A549 (cell line): ENCODE results near the gene SRGAP3. TPM values are rescaled to one million over a fixed set of nuclear protein-coding genes. Genes with fewer than 3 reads are reported as not detected.

Experiments
- ATAC-seq, 2 experiments: fragments of 200-7000 bp in 1 of 2; fragments of >200 bp in 1 of 2; cut with Nextera tagmentation in 1 of 2; cut with Tn5 transposase in 1 of 2; 3 replicates each; pipeline versions ENCODE4 v1.8.0 to v1.9.1; 2018 to 2020; ENCODE audit warnings: mild to moderate bottlenecking in 1 of 2, moderate library complexity in 1 of 2
- CTCF ChIA-PET: fragments of 300-600 bp; sonication (Branson Sonifier 250); formaldehyde crosslinking; extraction: SDS; loops from one replicate; lab custom pipeline; 2021; ENCODE audit warnings: antibody characterized with exemption, inconsistent platforms; lab: Yijun Ruan, JAX
- POLR2A ChIA-PET: fragments of 350-600 bp; formaldehyde crosslinking; extraction: SDS; loops from one replicate; lab custom pipeline; 2021; ENCODE audit warnings: antibody characterized with exemption, inconsistent platforms; lab: Yijun Ruan, JAX
- DNase-seq, 2 experiments: peaks; one replicate each; pipeline versions ENCODE4 v3.0.0 to v3.0.0-alpha.2; 2011 to 2016; ENCODE audit warnings: low read depth in 1 of 2, low spot score in 1 of 2
- FAIRE-seq: peaks from 2 replicates; lab custom pipeline; 2011; peaks lifted over from hg19 to GRCh38; lab: Jason Lieb, UNC
- H3K27ac ChIP-seq, 2 experiments: fragments of >200 bp; sonication (Bioruptor Twin); formaldehyde crosslinking; 3 replicates each; pipeline ENCODE4 v1.5.1; 2016 to 2017
- H3K4me1 ChIP-seq: fragments of >200 bp; sonication (Bioruptor Twin); formaldehyde crosslinking; 3 replicates; pipeline ENCODE4 v1.6.1; 2016
- H3K4me2 ChIP-seq: fragments of >200 bp; sonication (Bioruptor Twin); formaldehyde crosslinking; 3 replicates; pipeline ENCODE4 v1.6.1; 2016
- H3K4me3 ChIP-seq: fragments of >200 bp; sonication (Bioruptor Twin); formaldehyde crosslinking; 3 replicates; pipeline ENCODE4 v1.5.1; 2016
- H3K9me3 ChIP-seq: fragments of >200 bp; sonication (Bioruptor Twin); formaldehyde crosslinking; 3 replicates; pipeline ENCODE4 v1.6.1; 2016
- BHLHE40 ChIP-seq: IDR thresholded peaks from 2 replicates; pipeline ENCODE4 v1.6.1; 2012; ENCODE audit warnings: low read depth, low read length, inconsistent platforms
- CBX2 ChIP-seq: fragments of 200-600 bp; sonication (generic); IDR thresholded peaks from 2 replicates; pipeline ENCODE4 v1.6.1; 2016; ENCODE audit warnings: low read depth, mild to moderate bottlenecking, borderline replicate concordance
- CEBPB ChIP-seq, 2 experiments: fragments of >200 bp in 1 of 2; sonication (Bioruptor Twin) in 1 of 2; formaldehyde crosslinking in 1 of 2; IDR thresholded peaks; 2 replicates each; pipeline ENCODE4 v1.6.1; 2012 to 2016
- HDAC2 ChIP-seq: fragments of 200-600 bp; sonication (generic); IDR thresholded peaks from 2 replicates; pipeline ENCODE4 v1.6.1; 2016
- JUNB ChIP-seq: fragments of >200 bp; sonication (Bioruptor Twin); formaldehyde crosslinking; IDR thresholded peaks from 2 replicates; pipeline ENCODE4 v1.6.1; 2016
- MYC ChIP-seq: IDR thresholded peaks from 2 replicates; pipeline ENCODE4 v1.6.1; 2012; ENCODE audit warnings: mild to moderate bottlenecking, inconsistent platforms, low read length, improper control_type of control experiment, borderline replicate concordance
- NFE2L2 ChIP-seq: fragments of 150-350 bp; conservative IDR thresholded peaks from 2 replicates; pipeline ENCODE4 v1.6.1; 2014; ENCODE audit warnings: low read length
- NPAS2 ChIP-seq: fragments of 250-450 bp; sonication (Bioruptor Pico); IDR thresholded peaks from 2 replicates; pipeline ENCODE4 v1.8.0; 2022; ENCODE audit warnings: mild to moderate bottlenecking, moderate library complexity, borderline replicate concordance
- PHF8 ChIP-seq: fragments of 200-600 bp; sonication (generic); IDR thresholded peaks from 2 replicates; pipeline ENCODE4 v1.6.1; 2016; ENCODE audit warnings: low read depth, mild to moderate bottlenecking, antibody characterized with exemption, moderate library complexity, borderline replicate concordance
- POLR2A ChIP-seq: IDR thresholded peaks from 2 replicates; pipeline ENCODE4 v1.6.1; 2012; ENCODE audit warnings: mild to moderate bottlenecking, low read length
- RFX5 ChIP-seq: fragments of 450-650 bp; IDR thresholded peaks from 2 replicates; pipeline ENCODE4 v1.7.1; 2014; ENCODE audit warnings: antibody characterized with exemption, mild to moderate bottlenecking, moderate library complexity
- RNF2 ChIP-seq: fragments of 200-600 bp; sonication (generic); IDR thresholded peaks from 2 replicates; pipeline ENCODE4 v1.6.1; 2016; ENCODE audit warnings: low read depth, mild to moderate bottlenecking, antibody characterized with exemption, moderate library complexity, borderline replicate concordance
- SREBF2 ChIP-seq: fragments of 450-650 bp; IDR thresholded peaks from 2 replicates; pipeline ENCODE4 v1.6.1; 2014; ENCODE audit warnings: mild to moderate bottlenecking, moderate library complexity
- TP53 ChIP-seq: fragments of 250-450 bp; sonication (Bioruptor Pico); IDR thresholded peaks from 2 replicates; pipeline ENCODE4 v1.5.0; 2021; ENCODE audit warnings: mild to moderate bottlenecking, moderate library complexity
- ZC3H11A ChIP-seq: fragments of 450-650 bp; IDR thresholded peaks from 2 replicates; pipeline ENCODE4 v1.6.1; 2014; ENCODE audit warnings: antibody characterized with exemption, mild to moderate bottlenecking
- WGBS: methylation state at CpG from one replicate; pipeline ENCODE4 v1.1.6; 2017; ENCODE audit errors: missing lambda C conversion rate; 5-methylcytosine and 5-hydroxymethylcytosine counted together
- polyA plus RNA-seq, 4 experiments: library from polyadenylated mRNA; depleted of rRNA in 3 of 4; stranded (reverse); fragments of >200 nt; fragmentation: RNase III in 1 of 4; extraction: RNeasy Plus Mini Kit Qiagen cat#74134 plus additional on column Dnase treatment in 1 of 4; gene quantifications; 2 replicates in 3 of 4; 3 replicates in 1 of 4; pipeline ENCODE4 v1.2.3, GENCODE V29; 2011 to 2017
- TF ChIP-seq, protein P1 (sequence below): fragments of 150-350 bp; IDR thresholded peaks from 2 replicates; pipeline ENCODE4 v1.6.1; 2014; ENCODE audit warnings: low read depth, mild to moderate bottlenecking, low read length
- TF ChIP-seq, protein P2 (sequence below): IDR thresholded peaks from 2 replicates; pipeline ENCODE4 v1.6.1; 2012; ENCODE audit warnings: low read depth, borderline replicate concordance
- TF ChIP-seq, protein P3 (sequence below): IDR thresholded peaks from 2 replicates; pipeline ENCODE4 v1.6.1; 2012
- TF ChIP-seq, protein P4 (sequence below): fragments of >200 bp; sonication (Bioruptor Twin); formaldehyde crosslinking; IDR thresholded peaks from 3 replicates; pipeline ENCODE4 v1.5.1; 2016

SRGAP3 gene
- polyA plus RNA-seq, 2 of the 4 experiments (the other 2 are of a cell fraction) = 1.6 to 2.5 TPM

DNA sequence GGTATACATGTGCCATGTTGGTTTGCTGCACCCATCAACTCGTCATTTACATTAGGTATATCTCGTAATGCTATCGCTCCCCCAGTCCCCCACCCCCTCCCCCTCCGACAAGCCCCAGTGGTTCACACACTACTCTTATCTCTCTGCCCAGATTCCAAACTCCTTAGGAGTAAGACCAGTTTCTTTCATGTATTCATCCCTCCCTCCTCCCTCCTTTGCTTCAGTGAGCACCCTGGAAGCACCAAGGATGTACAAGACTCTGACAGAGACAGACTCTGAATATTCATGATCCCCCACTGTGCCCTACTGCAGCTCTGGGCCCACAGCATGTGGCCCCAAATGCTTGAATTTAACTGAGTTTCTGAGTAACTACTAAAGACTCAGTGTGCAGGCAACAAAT lies 172.4 kb downstream of the SRGAP3 start:
- CTCF ChIA-PET = interaction anchor here (0.9 kb wide), 1 partner anchor 8 kb away, joined by 3 read pairs; no protein-coding TSS in a partner anchor
- FAIRE-seq = no peak
- H3K9me3 ChIP-seq = no peaks in the 10 kb centered on the region

DNA sequence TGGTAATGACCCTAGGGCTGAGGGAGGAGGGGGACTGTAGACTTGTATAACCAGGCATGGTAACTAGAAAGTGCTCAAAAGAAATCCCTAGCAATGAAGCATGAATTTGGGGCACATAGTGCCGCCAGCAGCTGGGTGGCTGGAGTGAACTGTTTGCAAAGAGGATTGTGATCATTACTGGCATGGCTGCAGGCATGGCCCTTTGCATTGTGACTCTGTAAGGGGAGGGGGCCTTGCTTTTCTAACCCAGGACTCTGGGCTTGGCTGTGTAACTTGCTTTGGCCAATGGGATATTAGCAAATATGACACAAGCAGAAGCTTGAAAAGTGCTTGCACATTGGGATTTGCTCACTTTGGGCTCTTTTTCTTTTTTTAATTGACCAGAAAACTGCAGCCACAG lies 173.7 kb downstream of the SRGAP3 start:
- ChIA-PET POLR2A (no interaction called here), CTCF (interaction anchor here (1.1 to 1.3 kb wide), 2 partner anchors 104 to 227 kb away, joined by 3 read pairs; no protein-coding TSS in a partner anchor)
- DNase-seq = no peak
- no peak for FAIRE-seq
- H3K4me1 ChIP-seq = no peaks in the 10 kb centered on the region
- no peak overlapping the region for H3K4me3 ChIP-seq
- no peak overlapping the region for H3K4me2 ChIP-seq
- ATAC-seq = no peak
- H3K9me3 ChIP-seq = no peaks in the 10 kb centered on the region
- 71% methylated on average over 1 of the region's 1 CpG for WGBS
- no peak overlapping the region for H3K27ac ChIP-seq
- TF ChIP-seq TP53 (no peak), ZC3H11A (no peak), BHLHE40 (no peak), MYC (no peak), NFE2L2 (no peak), NPAS2 (CRISPR knock-in tag) (no peak), RFX5 (no peak), CEBPB (IDR thresholded peaks at IDR 0.05) (no peak), CBX2 (no peak), SREBF2 (no peak)
- TF ChIP-seq, protein P1, sequence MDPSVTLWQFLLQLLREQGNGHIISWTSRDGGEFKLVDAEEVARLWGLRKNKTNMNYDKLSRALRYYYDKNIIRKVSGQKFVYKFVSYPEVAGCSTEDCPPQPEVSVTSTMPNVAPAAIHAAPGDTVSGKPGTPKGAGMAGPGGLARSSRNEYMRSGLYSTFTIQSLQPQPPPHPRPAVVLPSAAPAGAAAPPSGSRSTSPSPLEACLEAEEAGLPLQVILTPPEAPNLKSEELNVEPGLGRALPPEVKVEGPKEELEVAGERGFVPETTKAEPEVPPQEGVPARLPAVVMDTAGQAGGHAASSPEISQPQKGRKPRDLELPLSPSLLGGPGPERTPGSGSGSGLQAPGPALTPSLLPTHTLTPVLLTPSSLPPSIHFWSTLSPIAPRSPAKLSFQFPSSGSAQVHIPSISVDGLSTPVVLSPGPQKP = no peak

More for the DNA sequence above, 172.4 kb downstream of the SRGAP3 start:
- POLR2A ChIA-PET = no interaction called here
- TF ChIP-seq JUNB = no peak
- TF ChIP-seq HDAC2 = no peak
- TF ChIP-seq, protein P2, sequence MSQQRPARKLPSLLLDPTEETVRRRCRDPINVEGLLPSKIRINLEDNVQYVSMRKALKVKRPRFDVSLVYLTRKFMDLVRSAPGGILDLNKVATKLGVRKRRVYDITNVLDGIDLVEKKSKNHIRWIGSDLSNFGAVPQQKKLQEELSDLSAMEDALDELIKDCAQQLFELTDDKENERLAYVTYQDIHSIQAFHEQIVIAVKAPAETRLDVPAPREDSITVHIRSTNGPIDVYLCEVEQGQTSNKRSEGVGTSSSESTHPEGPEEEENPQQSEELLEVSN = no peak
- TF ChIP-seq BHLHE40 = no peak
- TF ChIP-seq POLR2A = no peak
- no peak for TF ChIP-seq RNF2
- TF ChIP-seq, protein P3, sequence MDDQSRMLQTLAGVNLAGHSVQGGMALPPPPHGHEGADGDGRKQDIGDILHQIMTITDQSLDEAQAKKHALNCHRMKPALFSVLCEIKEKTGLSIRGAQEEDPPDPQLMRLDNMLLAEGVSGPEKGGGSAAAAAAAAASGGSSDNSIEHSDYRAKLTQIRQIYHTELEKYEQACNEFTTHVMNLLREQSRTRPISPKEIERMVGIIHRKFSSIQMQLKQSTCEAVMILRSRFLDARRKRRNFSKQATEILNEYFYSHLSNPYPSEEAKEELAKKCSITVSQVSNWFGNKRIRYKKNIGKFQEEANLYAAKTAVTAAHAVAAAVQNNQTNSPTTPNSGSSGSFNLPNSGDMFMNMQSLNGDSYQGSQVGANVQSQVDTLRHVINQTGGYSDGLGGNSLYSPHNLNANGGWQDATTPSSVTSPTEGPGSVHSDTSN = no peak
- ATAC-seq (no peak), DNase-seq (no peak)
- Histone ChIP-seq H3K4me3 (no peak overlapping the region), H3K4me2 (no peak overlapping the region), H3K4me1 (no peaks in the 10 kb centered on the region), H3K27ac (no peak overlapping the region)
- whole genome bisulfite sequencing = 86% methylated on average over 4 of the region's 4 CpGs

DNA sequence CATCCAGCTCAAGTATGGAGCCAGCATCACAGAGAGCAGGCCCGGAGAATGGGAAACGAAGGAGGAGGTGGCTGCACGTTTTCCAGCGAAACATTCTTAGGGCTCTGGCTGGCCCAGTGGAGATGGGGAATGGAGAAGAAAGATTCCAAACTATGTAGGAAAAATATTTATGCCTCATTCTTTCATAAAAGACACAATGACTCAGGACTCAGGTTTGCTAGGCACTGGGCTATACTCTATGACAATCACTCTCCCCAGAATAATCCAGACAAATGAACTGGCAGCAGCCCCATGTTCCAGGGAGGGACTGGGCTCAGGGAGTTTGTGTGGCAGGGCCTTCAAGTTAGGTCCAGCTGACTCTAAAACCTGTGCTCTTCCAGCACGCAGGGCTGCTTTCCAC lies 175.4 kb downstream of the SRGAP3 start:
- DNase-seq (no peak), FAIRE-seq (no peak), ATAC-seq (no peak)
- POLR2A ChIA-PET = no interaction called here
- Histone ChIP-seq H3K4me2 (no peak overlapping the region), H3K9me3 (no peaks in the 10 kb centered on the region), H3K27ac (no peak overlapping the region), H3K4me1 (no peaks in the 10 kb centered on the region), H3K4me3 (no peak overlapping the region)
- CTCF ChIA-PET = interaction anchor here (0.6 kb wide), 1 partner anchor 10 kb away, joined by 3 read pairs; no protein-coding TSS in a partner anchor
- TF ChIP-seq CBX2 = no peak
- no peak for TF ChIP-seq NPAS2 (CRISPR knock-in tag)
- TF ChIP-seq, protein P4, sequence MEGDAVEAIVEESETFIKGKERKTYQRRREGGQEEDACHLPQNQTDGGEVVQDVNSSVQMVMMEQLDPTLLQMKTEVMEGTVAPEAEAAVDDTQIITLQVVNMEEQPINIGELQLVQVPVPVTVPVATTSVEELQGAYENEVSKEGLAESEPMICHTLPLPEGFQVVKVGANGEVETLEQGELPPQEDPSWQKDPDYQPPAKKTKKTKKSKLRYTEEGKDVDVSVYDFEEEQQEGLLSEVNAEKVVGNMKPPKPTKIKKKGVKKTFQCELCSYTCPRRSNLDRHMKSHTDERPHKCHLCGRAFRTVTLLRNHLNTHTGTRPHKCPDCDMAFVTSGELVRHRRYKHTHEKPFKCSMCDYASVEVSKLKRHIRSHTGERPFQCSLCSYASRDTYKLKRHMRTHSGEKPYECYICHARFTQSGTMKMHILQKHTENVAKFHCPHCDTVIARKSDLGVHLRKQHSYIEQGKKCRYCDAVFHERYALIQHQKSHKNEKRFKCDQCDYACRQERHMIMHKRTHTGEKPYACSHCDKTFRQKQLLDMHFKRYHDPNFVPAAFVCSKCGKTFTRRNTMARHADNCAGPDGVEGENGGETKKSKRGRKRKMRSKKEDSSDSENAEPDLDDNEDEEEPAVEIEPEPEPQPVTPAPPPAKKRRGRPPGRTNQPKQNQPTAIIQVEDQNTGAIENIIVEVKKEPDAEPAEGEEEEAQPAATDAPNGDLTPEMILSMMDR = no peak
- no peak for TF ChIP-seq CEBPB (IDR thresholded peaks at IDR 0.05)
- TF ChIP-seq PHF8 = no peak
- WGBS = 59% methylated on average over 5 of the region's 5 CpGs
